ENCODE measurements around the gene ZNF22. TPM values are rescaled to one million over a fixed set of nuclear protein-coding genes. Genes with fewer than 3 reads are reported as not detected.
A peak's percentile ranks its signal among the peaks of the same experiment; 100 is the strongest.

ZNF22 gene
- total RNA-seq, 1 experiment from 2014 or later, result 13.5 TPM

- TF ChIP-seq ZBTB33 (IDR thresholded peaks at IDR 0.05; ENCODE audit: extremely low read depth, insufficient replicate concordance, low read length) (no peak), CBX3 (IDR thresholded peaks at IDR 0.05; ENCODE audit: low read depth) (no peak), EGR1 (IDR thresholded peaks at IDR 0.05; ENCODE audit: low read depth) (no peak), ZFX (IDR thresholded peaks at IDR 0.05) (no peak), POLR2A (IDR thresholded peaks at IDR 0.05; ENCODE audit: borderline replicate concordance, extremely low read depth, insufficient read depth, insufficient read length) (no peak), EZH2phosphoT487 (IDR thresholded peaks at IDR 0.05; ENCODE audit: borderline replicate concordance) (no peak), ATF3 (IDR thresholded peaks at IDR 0.05) (no peak)
These were observed 40.6 kb upstream of the ZNF22 start (continued) for GRCh38 chr10:44960088-44960460.

- Histone ChIP-seq H3K9ac (ENCODE audit: low read length) (no peak overlapping the region), H3K79me2 (ENCODE audit: insufficient read depth, low read length) (no peaks in the 10 kb centered on the region), H3K4me2 (ENCODE audit: low read length) (peak overlapping the region; percentile 98; the same call in 1 of the 2 replicates), H2AFZ (ENCODE audit: low read depth, low read length, poor library complexity, severe bottlenecking) (no peak overlapping the region), H3K4me1 (ENCODE audit: control insufficient read depth in 1 of 2, insufficient read depth in 2 of 2, low read length in 2 of 2) (peaks cover 3 to 17% of the 10 kb centered on the region in 2 experiments; a peak in 3 of 4 replicates), H3K4me3 (replicated peaks in 1 of 2; ENCODE audit: low read depth in 1 of 2, low read length in 2 of 2) (no peak overlapping the region), H3K36me3 (ENCODE audit: control insufficient read depth in 1 of 2, insufficient read depth in 2 of 2, low read length in 2 of 2) (no peaks in the 10 kb centered on the region), H3K9me3 (ENCODE audit: control insufficient read depth in 1 of 2, insufficient read depth in 1 of 2, low read depth in 1 of 2, low read length in 2 of 2) (no peaks in the 10 kb centered on the region), H3K9me2 (ENCODE audit: insufficient read depth) (no peaks in the 10 kb centered on the region), H3K27ac (ENCODE audit: low read depth, low read length) (no peak overlapping the region), H4K20me1 (ENCODE audit: insufficient read depth) (no peaks in the 10 kb centered on the region), H3K27me3 (ENCODE audit: insufficient read depth, low read length) (no peaks in the 10 kb centered on the region)
- DNase-seq (ENCODE audit: low read depth, low spot score) (no peak), ATAC-seq (no peak)
- POLR2A ChIA-PET, result no interaction called here
- CTCF ChIA-PET, result interaction anchor here (1.1 kb wide), 1 partner anchor 28 kb away, joined by 3 read pairs; no protein-coding TSS in a partner anchor
- TF ChIP-seq SP1 (IDR thresholded peaks at IDR 0.05; ENCODE audit: low read depth) (no peak), SIN3A (IDR thresholded peaks at IDR 0.05; ENCODE audit: low read depth) (no peak), ELF1 (IDR thresholded peaks at IDR 0.05; ENCODE audit: borderline replicate concordance, low read depth) (no peak), FOSL1 (IDR thresholded peaks at IDR 0.05; ENCODE audit: low read depth) (no peak), EGR1 (IDR thresholded peaks at IDR 0.05; ENCODE audit: low read depth) (no peak), YY1 (IDR thresholded peaks at IDR 0.05; ENCODE audit: extremely low read depth, insufficient replicate concordance, low read depth, low read length) (no peak), CEBPB (IDR thresholded peaks at IDR 0.05; ENCODE audit: low read depth) (no peak), SRF (IDR thresholded peaks at IDR 0.05; ENCODE audit: low read depth) (no peak), CTCF (IDR thresholded peaks at IDR 0.05 in 2 of 3, conservative IDR thresholded peaks at IDR 0.05 in 1 of 3; ENCODE audit: borderline replicate concordance in 1 of 3, insufficient read depth in 1 of 3, low read depth in 2 of 3, low read length in 2 of 3) (no peak), EZH2phosphoT487 (IDR thresholded peaks at IDR 0.05; ENCODE audit: borderline replicate concordance) (no peak), JUND (IDR thresholded peaks at IDR 0.05) (no peak), TCF7L2 (IDR thresholded peaks at IDR 0.05; ENCODE audit: borderline replicate concordance, extremely low read depth, insufficient read depth, insufficient read length) (no peak), ZBTB33 (IDR thresholded peaks at IDR 0.05; ENCODE audit: extremely low read depth, insufficient replicate concordance, low read length) (no peak)
- no TSS peak for BruUV-seq (replicated peaks)
- intact Hi-C loops (cut with micrococcal nuclease), result no loop called here
- RAD21 ChIA-PET (ENCODE audit: low non-redundant PET in 1 of 2, low total read pairs in 2 of 2, uncharacterized antibody in 2 of 2, unreplicated experiment in 2 of 2), result no interaction called here
These were observed 40.1 kb upstream of the ZNF22 start for GRCh38 chr10:44960482-44961229.
